Effector memory CD4-positive, alpha-beta T cell (primary cell): ENCODE data around the gene TNFRSF17.
"Not testable (repeated sequence)": the region's sequence is repeated elsewhere in the genome, so short reads cannot be mapped to it uniquely, and the experiment has no call there.

Source experiments
- DNase-seq, 3 donors: peaks; one replicate each; pipeline ENCODE4 v3.0.0-alpha.2; 2020
- H3K27ac ChIP-seq: 2 replicates; pipeline ENCODE4 v1.7.0; 2013; ENCODE audit warnings: mild to moderate bottlenecking, low read length, moderate library complexity; ENCODE audit not compliant: insufficient read depth, poor library complexity, severe bottlenecking
- H3K27me3 ChIP-seq: replicated peaks from 2 replicates; pipeline ENCODE4 v1.7.0; 2013; ENCODE audit warnings: mild to moderate bottlenecking, low read length; ENCODE audit not compliant: insufficient read depth, control insufficient read depth, poor library complexity, severe bottlenecking
- H3K36me3 ChIP-seq: 2 replicates; pipeline ENCODE4 v1.7.0; 2013; ENCODE audit warnings: mild to moderate bottlenecking, low read length, moderate library complexity; ENCODE audit not compliant: control insufficient read depth, insufficient read depth
- H3K4me1 ChIP-seq: 2 replicates; pipeline ENCODE4 v1.7.0; 2013; ENCODE audit warnings: low read length, mild to moderate bottlenecking; ENCODE audit not compliant: control insufficient read depth, insufficient read depth, poor library complexity, severe bottlenecking
- H3K4me3 ChIP-seq: 2 replicates; pipeline ENCODE4 v1.7.0; 2013; ENCODE audit warnings: low read length, low read depth, mild to moderate bottlenecking; ENCODE audit not compliant: insufficient read depth, poor library complexity, severe bottlenecking
- H3K9me3 ChIP-seq: 2 replicates; pipeline ENCODE4 v1.7.0; 2013; ENCODE audit warnings: mild to moderate bottlenecking, low read length, moderate library complexity; ENCODE audit not compliant: control insufficient read depth

The TNFRSF17 gene

GRCh38 chr16:11950388-11950787 lies 14.6 kb upstream of the TNFRSF17 start:
- Histone ChIP-seq H3K4me1 (no peaks in the 10 kb centered on the region), H3K27ac (no peak overlapping the region), H3K27me3 (no peaks in the 10 kb centered on the region), H3K9me3 (no peaks in the 10 kb centered on the region), H3K36me3 (no peaks in the 10 kb centered on the region), H3K4me3 (no peak overlapping the region)
- no peak for DNase-seq

- not testable (repeated sequence) for H3K4me1 ChIP-seq, H3K27me3 ChIP-seq, H3K27ac ChIP-seq, H3K4me3 ChIP-seq, DNase-seq, H3K36me3 ChIP-seq, H3K9me3 ChIP-seq
Observed at GRCh38 chr16:11953576-11953975, 11.4 kb upstream of the TNFRSF17 start.

- H3K4me3 ChIP-seq = no peak overlapping the region
- no peaks in the 10 kb centered on the region for H3K4me1 ChIP-seq
- no peaks in the 10 kb centered on the region for H3K9me3 ChIP-seq
- H3K27me3 ChIP-seq = no peaks in the 10 kb centered on the region
- no peak for DNase-seq
- no peaks in the 10 kb centered on the region for H3K36me3 ChIP-seq
- H3K27ac ChIP-seq = no peak overlapping the region
Observed at GRCh38 chr16:11955713-11956123, 9.3 kb upstream of the TNFRSF17 start.

- H3K27me3 ChIP-seq = no peaks in the 10 kb centered on the region
- no peak for DNase-seq
- H3K4me1 ChIP-seq = no peaks in the 10 kb centered on the region
- H3K27ac ChIP-seq = no peak overlapping the region
- no peak overlapping the region for H3K4me3 ChIP-seq
- no peaks in the 10 kb centered on the region for H3K9me3 ChIP-seq
- H3K36me3 ChIP-seq = no peaks in the 10 kb centered on the region
Observed at GRCh38 chr16:11956558-11956957, 8.5 kb upstream of the TNFRSF17 start.

- Histone ChIP-seq H3K9me3 (no peaks in the 10 kb centered on the region), H3K4me3 (no peak overlapping the region), H3K27ac (no peak overlapping the region), H3K27me3 (no peaks in the 10 kb centered on the region), H3K4me1 (no peaks in the 10 kb centered on the region), H3K36me3 (no peaks in the 10 kb centered on the region)
- no peak for DNase-seq
Observed at GRCh38 chr16:11957591-11958395, 7.2 kb upstream of the TNFRSF17 start.

GRCh38 chr16:11962457-11962856 lies 2.6 kb upstream of the TNFRSF17 start:
- H3K36me3 ChIP-seq, H3K27me3 ChIP-seq, H3K27ac ChIP-seq, H3K4me1 ChIP-seq, H3K4me3 ChIP-seq, DNase-seq, H3K9me3 ChIP-seq: not testable (repeated sequence)

GRCh38 chr16:11962978-11963377 lies 2.0 kb upstream of the TNFRSF17 start:
- not testable (repeated sequence) for DNase-seq, H3K36me3 ChIP-seq

GRCh38 chr16:11963706-11964105 lies 1.3 kb upstream of the TNFRSF17 start:
- no peaks in the 10 kb centered on the region for H3K9me3 ChIP-seq
- no peak for DNase-seq
- H3K27ac ChIP-seq = no peak overlapping the region
- no peak overlapping the region for H3K4me3 ChIP-seq
- H3K4me1 ChIP-seq = no peaks in the 10 kb centered on the region
- H3K36me3 ChIP-seq = no peaks in the 10 kb centered on the region
- no peaks in the 10 kb centered on the region for H3K27me3 ChIP-seq

More at GRCh38 chr16:11962978-11963377, 2.0 kb upstream of the TNFRSF17 start:
- H3K9me3 ChIP-seq, H3K27me3 ChIP-seq, H3K27ac ChIP-seq, H3K4me3 ChIP-seq, H3K4me1 ChIP-seq: not testable (repeated sequence)

GRCh38 chr16:11966173-11966572 lies 1.2 kb downstream of the TNFRSF17 start:
- Histone ChIP-seq H3K27ac (no peak overlapping the region), H3K36me3 (no peaks in the 10 kb centered on the region), H3K27me3 (no peaks in the 10 kb centered on the region), H3K4me3 (no peak overlapping the region), H3K9me3 (no peaks in the 10 kb centered on the region), H3K4me1 (no peaks in the 10 kb centered on the region)
- DNase-seq = no peak

- Histone ChIP-seq H3K4me3 (no peak overlapping the region), H3K27me3 (no peaks in the 10 kb centered on the region), H3K9me3 (no peaks in the 10 kb centered on the region), H3K36me3 (no peaks in the 10 kb centered on the region), H3K27ac (no peak overlapping the region), H3K4me1 (no peaks in the 10 kb centered on the region)
- no peak for DNase-seq
Observed at GRCh38 chr16:11967195-11967911, 2.3 kb downstream of the TNFRSF17 start.
